HG02642 (cell line): ENCODE results near the gene WHRN.

ENCODE experiments used
- ATAC-seq: cut with Tn5 transposase; IDR thresholded peaks from one replicate; pipeline ENCODE4 v1.9.1; 2021; ENCODE audit warnings: mild to moderate bottlenecking; ENCODE audit not compliant: unreplicated experiment, poor library complexity

Gene WHRN

DNA sequence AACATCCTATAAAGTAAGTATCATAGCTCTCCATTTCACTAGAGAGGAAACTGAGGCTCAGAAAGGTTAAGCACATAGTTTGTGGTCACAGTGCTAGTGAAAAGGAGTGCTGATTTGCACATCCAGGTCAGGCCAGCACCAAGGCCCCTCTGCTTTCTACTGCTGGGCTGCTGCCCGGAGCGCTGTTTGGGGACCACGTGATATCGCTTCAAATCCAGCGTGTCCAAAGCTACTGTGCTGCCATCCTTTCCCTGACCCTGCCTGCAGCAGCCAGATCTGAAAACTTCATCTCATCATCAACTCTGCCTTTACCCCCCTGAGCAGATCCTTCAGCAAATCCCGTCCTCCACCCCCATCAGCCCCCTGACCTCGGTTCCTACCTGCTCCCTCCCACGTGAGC is 76.8 kb downstream of the WHRN start:
- ATAC-seq, result no peak

DNA sequence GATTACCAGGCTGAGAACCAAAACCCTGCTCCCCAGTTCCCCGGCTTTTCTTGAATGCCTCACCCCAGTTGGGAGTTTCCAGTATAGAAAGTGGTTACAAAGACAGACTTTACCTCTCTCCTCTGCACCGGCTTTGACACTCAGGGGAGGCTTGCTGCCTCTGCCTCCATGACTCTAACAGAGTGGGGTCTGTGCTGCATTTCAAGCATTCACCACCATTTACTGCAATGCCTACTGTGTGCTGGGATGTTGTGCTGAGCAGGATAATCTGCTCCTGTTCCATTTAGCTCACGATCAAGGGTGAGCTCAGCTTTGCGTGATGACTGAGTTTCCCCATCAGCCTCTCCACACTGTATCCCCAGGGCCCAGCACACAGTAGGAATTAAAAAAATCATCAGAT is 77.6 kb downstream of the WHRN start:
- no peak for ATAC-seq

DNA sequence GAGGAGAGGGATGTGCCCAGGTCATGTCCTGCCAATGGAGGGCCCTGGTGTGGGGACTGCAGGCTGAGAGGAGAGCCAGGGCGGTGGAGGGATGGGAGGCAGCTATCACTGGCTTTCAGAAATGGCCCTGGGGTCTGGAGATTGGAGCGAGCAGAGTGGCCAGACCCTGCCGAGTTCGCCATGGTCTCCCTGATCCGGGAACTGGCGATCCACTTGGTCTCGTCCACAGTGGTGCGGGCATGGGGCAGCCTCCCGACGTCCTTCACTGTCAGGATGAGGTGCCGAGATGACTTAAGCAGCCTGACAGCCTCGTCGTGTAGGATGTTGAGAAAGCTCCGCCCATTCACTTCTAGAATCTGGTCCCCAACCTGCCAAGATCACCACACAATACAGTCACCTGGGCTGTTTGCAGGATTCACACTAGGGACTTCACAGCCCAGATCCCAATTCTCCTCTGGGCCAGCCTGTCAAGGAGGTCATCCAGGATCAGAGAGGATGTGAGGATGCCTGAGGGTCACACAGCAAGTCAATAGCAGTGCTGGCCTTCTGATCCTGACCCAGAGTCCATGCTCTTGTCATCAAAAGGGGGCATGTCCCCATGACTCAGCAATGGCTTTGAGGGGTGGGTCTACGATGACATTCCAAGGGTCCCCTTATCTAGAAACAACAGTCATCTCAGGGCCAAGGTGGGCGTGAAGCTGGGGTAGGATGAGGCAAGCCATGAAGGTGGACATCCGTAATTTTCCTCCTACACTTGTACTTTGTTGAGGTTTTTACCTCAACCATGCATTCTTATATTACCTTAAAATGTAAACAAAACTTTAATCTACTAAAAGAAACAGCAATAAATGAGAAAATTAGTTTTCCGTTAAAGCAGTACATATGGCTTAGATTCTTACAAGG is 79.0 kb downstream of the WHRN start:
- no peak for ATAC-seq

DNA sequence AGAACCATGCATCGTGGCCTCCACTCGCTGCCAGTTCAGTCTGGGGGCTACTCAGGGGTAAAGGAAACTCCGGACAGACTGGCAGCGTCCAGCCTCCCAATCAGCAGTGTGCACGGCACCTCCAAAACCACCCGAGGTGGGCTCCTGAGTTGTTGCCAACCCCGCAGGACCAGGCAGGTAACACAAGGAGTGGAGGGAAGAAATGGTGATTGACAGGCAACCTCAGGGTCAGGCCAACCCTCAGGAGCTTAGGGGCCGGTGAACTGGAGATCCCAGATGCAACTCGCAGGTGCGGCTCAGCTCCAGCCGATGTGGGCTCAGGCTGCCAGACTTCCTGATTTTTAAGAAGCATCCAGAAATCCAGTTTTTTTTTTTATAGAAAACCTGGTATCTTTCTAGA is 80.1 kb downstream of the WHRN start:
- no peak for ATAC-seq

DNA sequence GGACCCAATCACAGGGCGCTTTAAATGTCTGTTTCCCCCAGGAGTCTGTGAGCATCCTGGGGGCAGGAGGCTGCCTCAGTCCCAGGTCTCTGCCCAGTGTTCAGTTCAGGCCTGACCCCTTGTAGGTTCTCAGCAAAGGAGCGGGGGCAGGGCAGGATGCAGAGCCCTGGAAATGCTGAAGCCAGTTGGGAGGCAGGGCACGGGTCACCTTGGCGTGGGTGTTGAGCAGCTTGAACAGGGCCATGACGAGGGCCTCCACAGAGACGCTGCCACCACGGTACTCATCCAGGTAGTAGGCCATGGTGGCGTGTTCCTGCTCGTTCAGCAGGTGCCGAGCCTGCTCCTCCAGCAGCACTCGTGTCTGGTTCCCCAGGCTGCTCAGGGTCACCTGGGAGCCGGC is 81.1 kb downstream of the WHRN start:
- no peak for ATAC-seq

DNA sequence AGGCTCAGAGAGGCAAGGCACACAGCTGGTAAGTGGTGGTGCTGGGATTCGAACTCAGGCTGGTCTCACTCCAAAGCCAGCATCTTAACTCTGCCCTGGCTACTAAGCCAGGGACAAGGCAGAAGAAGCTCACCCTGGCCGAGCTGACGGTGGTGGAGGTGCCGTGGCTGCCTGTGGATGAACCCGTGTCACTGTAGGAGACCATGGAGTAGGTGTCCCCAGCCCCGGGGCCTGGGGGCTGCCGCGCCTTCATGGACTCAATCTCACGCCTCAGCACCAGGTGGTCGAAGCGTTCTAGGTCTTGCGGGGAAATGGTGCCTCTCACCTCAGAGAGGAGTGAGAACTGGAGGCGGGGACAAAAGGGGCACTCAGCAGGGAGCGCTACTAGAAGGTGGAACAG is 82.1 kb downstream of the WHRN start:
- no peak for ATAC-seq

DNA sequence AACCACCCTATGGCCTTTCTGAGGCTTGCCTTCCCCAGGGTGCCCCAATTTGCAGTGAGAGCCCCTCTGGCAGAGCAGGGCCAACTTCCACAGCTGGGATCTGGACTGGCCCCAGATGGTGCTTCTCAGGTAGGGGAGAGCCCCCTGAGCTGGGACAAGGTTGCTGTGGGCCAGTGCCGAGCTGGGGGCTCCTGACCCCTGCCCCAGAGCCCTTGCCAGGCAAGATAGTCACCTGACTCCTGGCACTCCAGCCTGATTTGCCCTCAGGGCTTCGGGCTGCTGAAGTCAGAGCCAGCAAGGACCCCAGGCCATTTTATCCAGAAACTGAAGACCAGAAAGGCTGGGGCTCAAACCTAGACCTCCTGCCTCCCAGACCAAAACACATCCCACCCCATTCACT is 84.1 kb downstream of the WHRN start:
- no peak for ATAC-seq

DNA sequence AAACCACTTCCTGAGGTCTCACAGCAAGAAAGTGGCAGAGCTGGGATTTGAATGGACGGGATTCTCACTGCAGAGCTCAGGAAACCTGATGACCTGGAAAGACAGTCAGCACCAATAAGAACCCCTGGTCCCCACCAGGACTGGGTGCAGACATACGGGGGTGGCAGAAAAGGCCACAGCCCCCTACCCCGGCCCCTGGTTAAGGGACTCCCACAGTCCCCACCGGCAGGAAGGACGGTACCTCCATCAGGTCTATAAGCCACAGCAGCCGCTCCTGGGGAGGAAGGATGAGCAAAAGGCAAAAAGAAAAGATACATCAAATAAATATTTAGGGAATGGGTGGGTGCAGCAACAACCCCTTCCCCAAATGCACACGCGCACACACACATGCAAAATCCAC is 85.5 kb downstream of the WHRN start:
- no peak for ATAC-seq

DNA sequence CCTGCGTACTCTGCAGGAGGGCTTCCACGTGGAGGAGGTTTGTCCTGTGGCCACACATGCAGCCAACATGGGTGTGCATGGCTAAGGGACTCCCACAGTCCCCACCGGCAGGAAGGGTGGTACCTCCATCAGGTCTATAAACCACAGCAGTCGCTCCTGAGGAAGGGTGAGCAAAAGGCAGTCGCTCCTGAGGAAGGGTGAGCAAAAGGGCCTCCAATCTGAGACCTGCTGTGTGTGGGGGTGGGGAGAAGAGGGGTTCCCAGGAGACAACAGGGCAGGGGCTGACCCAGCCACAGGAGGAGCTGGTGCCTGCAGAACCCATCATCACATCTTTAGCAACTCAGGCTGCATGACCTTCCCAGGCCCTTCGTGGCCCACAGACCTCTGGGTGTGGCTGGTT is 87.2 kb downstream of the WHRN start:
- no peak for ATAC-seq

DNA sequence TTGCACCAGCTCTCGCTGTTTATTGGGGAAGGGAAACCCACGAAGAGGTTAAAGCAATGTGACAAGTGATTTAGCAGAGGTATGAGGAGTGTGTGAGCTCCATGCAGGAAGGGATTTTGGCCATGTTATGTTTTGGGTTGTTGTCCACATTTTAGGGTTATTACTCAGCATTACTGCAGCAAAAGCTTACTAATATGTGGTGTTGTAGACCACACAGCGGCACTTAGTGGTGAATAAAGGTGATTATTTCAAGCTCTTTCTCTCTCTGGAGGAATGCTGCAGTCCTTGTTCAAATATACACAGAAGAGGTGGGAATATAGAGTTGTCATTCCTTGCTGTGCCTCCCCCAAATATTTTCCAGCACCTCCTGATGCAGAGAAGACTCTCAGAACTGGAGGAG is 87.8 kb downstream of the WHRN start:
- no peak for ATAC-seq

DNA sequence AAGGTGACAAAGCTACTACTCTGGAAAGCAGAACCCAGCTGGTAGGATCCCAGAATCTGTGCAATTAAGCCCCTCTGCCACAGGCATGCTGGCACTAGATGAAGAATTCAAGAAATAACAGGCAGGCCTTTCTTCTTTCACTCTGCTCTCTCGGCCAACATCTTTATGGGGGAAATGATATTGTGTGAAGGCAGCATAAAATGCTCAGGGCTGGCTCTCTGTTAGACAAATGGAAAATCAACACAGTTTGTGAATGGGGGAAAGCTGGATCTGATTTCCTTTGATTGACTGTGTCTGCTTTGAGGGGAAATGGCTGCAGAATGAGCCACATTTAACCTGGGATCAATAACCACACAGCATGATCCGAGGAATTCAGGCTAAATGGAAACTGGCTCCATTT is 88.4 kb downstream of the WHRN start:
- ATAC-seq, result no peak

DNA sequence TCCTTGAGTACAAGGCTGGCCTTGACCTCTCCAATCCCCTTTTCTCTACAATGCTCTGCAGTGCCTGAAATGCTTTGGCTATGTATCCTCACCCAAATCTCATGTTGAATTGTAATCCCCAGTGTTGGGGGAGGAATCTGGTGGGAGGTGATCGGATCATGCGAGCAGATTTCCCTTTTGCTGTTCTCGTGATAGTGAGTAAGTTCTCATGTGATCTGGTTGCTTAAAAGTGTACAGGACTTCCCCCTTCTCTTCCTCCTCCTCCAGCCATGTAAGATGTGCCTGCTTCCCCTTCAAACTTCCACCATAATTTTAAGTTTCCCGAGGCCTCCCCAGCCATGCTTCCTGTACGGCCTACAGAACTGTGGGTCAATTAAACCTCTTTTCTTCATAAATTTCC is 89.0 kb downstream of the WHRN start:
- no peak for ATAC-seq

DNA sequence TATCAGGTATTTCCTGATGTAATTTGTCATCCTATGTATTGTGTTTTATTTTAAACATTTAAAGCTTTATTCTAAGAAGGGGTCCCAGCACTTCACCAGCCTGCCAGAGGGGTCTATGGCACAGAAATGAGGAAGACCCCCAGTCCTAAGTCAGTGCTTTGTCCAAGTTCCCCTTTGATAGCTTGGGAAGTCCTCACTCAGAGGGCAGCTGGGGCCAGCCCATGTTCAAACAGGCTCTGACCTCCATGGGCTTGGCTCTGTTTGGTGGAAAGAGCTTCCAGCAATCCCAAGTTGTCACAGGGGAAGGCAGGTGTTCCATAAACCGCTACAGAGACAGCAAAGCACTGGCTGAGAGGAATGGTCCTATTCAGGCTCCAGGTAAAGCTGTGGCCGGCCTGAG is 90.9 kb downstream of the WHRN start:
- ATAC-seq, result no peak

DNA sequence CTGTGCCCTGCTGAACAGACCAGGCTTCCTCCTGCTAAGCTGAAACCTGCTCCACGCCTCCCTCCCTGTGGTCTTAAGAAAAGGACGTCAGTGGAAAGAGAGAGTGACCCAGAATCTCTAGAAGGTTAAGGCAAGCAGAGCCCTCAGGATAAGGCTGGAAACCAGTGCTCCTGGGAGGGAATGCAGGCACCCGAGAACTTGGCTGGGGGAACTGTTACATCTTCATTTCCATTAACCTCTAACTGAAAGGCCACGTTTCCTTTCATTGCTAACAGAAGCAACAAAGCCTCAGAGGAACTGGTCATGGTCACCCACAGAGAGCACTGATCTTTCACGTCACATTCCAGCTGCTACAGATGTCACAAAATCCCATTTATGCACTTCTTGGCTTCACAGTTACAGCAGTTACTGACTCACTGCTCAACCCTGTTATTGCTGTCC is 91.4 kb downstream of the WHRN start:
- ATAC-seq, result no peak

DNA sequence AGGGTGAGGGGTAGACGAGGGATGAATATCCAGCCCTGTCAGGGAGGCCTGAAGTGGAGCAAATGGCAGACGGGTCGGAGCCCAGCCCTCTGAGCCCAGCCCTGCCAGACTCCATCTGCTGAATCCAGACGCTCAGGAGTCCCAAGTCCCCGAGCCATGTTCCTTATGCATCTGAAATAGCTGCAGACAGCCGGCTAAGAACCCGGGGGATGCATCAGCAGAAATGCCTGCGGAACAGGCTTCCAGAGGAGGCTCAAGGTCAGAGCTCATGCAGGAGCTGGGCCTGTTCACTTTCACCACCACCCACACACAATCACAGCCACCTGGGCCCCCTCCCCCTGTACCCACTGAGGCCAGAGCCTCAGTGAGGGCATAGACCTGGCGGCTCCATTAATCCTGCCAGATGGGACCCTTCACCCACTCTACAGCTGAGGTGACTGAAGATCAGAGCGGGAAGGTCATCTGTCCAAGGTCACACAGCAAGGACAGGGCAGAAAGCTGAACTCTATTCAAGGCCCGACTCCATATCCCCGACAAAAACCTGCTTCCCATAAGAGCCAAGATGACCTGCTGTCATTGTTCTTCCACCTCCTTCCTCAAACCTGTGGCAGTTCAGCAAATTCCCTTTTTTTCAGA is 93.1 kb downstream of the WHRN start:
- no peak for ATAC-seq

DNA sequence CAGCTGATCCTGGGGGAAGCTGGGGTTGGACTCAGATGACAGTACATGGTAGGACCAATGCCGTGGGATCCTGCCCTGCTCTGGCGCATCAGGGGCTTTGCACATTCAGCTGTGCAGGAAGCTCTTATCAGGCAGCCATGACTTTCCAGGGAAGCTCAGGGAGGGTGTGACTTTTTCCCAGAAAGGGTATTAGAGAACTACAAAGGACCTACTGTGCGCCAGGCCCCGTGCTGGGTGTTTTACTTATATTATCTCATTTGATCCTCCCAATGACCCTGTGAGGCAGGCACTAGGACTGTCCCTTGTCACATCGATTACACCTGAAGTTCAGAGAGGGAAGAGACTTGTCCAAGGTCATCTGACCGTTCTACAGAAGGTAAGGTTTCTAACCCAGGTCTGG is 93.8 kb downstream of the WHRN start:
- ATAC-seq, result no peak

DNA sequence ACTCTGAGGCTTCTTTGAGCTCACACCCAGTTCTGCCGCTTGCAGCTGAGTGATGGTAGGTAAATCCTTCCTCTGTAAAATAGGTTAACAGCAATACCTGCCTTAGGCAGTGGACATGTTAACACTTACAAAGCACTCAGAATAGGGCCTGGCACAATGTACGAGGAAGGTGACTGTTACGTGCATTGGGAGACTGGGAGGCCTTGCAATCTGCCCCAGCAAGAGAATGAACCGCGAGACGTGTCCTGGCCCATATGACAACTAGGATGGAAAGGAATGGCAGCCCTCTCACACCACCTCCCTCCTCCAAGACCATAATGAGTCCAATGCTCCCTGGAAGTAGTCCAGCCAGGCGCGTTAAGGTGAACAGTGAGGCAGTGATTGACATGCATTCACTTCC is 94.4 kb downstream of the WHRN start:
- no peak for ATAC-seq

DNA sequence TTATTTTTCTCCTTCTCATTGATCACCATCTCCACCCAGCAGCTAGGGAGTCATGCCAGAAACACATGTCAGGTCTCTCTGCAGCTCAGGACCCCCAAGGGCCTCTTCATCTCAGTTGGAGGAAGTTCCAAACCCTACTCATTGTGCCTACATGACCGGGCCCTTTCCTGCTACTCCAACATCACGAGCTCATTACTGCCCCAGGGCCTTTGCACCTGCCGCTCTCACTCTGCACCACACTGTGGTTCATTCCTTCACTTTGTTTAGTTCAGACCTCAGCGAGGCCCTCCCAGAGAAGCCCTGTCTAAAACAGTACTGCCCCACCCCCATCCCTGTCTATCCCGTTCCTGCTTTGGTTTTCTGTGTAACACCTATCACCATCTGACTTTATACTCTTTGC is 95.4 kb downstream of the WHRN start:
- ATAC-seq, result no peak

DNA sequence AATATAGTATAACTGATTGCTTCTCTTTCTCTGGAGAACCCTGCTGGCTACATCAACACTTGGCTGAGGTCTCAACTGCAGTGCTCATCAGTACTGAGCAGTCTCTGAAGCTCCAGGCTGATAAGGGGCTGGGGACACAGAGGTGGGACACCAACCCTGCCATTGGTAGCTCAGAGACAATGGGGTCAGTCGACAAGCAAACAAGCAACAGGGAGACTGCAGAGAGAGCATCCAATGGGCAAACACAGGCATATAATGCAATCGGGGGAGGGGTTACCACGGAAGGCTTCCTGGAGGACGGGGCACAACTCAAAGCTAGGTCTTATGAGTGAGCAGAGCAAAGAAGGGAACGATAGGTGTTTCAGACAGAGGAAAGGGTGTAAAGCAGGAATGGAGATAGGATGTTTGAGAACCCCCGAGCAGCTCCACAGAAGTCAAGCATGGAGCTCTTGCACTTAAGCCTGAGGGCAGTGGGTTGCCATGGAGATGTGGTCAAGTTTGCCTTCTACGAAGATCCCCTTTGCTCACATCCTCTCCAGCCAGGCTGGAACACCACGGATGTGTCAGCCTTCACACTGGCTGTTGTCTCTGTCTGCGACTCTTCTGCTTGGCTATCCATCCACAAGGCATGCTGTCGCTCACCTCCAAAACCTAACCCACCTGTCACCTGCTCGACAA is 96.0 kb downstream of the WHRN start:
- ATAC-seq, result no peak

DNA sequence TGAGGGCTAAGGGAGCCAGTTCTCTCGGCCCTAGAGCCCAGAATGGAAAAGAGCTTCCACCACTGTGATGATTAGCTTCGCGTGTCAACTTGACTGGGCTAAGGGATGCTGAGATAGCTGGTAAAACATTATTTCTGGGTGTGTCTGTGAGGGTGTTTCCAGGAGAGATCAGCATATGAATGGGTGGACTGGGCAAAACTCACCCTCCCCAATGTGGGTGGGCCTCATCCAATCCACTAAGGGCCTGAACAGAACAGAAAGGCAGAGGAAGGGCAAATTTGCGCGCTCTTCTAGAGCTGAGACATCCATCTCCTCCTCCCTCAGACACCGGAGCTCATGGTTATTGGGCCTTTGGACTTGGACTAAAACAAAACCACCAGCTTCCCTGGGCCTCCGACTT is 96.6 kb downstream of the WHRN start:
- no peak for ATAC-seq

DNA sequence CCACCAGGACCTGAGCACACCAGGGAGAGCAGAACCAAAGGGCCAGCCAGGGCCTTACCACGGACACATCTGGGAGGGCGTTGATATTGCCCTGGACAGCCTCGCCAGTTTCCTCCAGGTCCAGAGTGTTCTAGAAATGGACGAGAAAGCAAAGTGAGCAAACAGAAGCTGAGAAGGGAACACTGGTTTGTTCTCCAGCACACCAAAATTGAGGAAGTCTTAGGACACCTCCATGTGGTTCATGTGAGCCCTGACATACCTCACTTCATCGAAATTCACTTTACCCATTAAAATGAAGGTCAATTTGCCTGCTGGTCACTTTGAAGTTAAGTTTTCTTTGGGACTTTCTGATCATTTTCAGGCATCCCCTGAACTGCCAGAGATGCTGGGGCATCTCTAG is 97.4 kb downstream of the WHRN start:
- no peak for ATAC-seq
